ENCODE measurements around the gene TENT5C.

GRCh38 chr1:117652421-117652820 lies 46.6 kb downstream of the TENT5C start:
- TF ChIP-seq POLR2AphosphoS5 (IDR thresholded peaks at IDR 0.05) (no peak), CTCF (IDR thresholded peaks at IDR 0.05) (no peak), POLR2A (IDR thresholded peaks at IDR 0.05) (no peak)

Measured in breast epithelium (tissue), 3 donors.